Breast epithelium (tissue), 4 donors: ENCODE results near the gene HPS6. TPM values are rescaled to one million over a fixed set of nuclear protein-coding genes. Genes with fewer than 3 reads are reported as not detected.
"Not testable (repeated sequence)": the region's sequence is repeated elsewhere in the genome, so short reads cannot be mapped to it uniquely, and the experiment has no call there.

Source experiments
- DNase-seq, 2 donors: peaks; one replicate each; pipeline ENCODE4 v3.0.0-alpha.2; 2019; ENCODE audit warnings: low spot score in 2 of 2
- H3K27ac ChIP-seq, 2 donors: fragments of 200-600 bp; sonication (generic) in 1 of 2; one replicate each; pipeline ENCODE4 v1.5.1; 2016 to 2019; ENCODE audit warnings: mild to moderate bottlenecking in 1 of 2
- H3K27me3 ChIP-seq, 2 donors: fragments of 200-600 bp; sonication (generic) in 1 of 2; one replicate each; pipeline versions ENCODE4 v1.5.1 to v1.6.0; 2017 to 2019; ENCODE audit warnings: control low read depth in 1 of 2, mild to moderate bottlenecking in 1 of 2
- H3K36me3 ChIP-seq: fragments of 200-600 bp; one replicate; pipeline ENCODE4 v1.5.1; 2019
- H3K4me1 ChIP-seq, 2 donors: fragments of 200-600 bp; sonication (generic); one replicate each; pipeline ENCODE4 v1.5.1; 2016 to 2019; ENCODE audit warnings: control low read depth in 1 of 2
- H3K4me3 ChIP-seq, 3 donors: fragments of 200-600 bp; sonication (generic); 1 replicate in 2 of 3; 2 replicates in 1 of 3; pipeline ENCODE4 v1.5.1; 2016 to 2019; ENCODE audit warnings: mild to moderate bottlenecking in 3 of 3, moderate library complexity in 2 of 3
- H3K9me3 ChIP-seq, 2 donors: fragments of 200-600 bp; sonication (generic) in 1 of 2; one replicate each; pipeline ENCODE4 v1.5.1; 2016 to 2019; ENCODE audit warnings: control low read depth in 1 of 2
- CTCF ChIP-seq, 3 donors: fragments of 450-650 bp; IDR thresholded peaks; one replicate each; pipeline ENCODE4 v1.5.1; 2016 to 2017; ENCODE audit warnings: antibody characterized with exemption in 3 of 3, mild to moderate bottlenecking in 3 of 3, moderate library complexity in 3 of 3
- POLR2A ChIP-seq: fragments of 450-650 bp; IDR thresholded peaks from one replicate; pipeline ENCODE4 v1.6.1; 2016; ENCODE audit warnings: antibody characterized with exemption, mild to moderate bottlenecking, moderate library complexity
- POLR2AphosphoS5 ChIP-seq, 3 donors: sonication (generic); formaldehyde crosslinking; IDR thresholded peaks; one replicate each; pipeline ENCODE4 v1.6.1; 2017; ENCODE audit warnings: antibody characterized with exemption in 3 of 3
- intact Hi-C: fragments of 100-400 bp; cut with DNase I; formaldehyde crosslinking; loops from one replicate; pipeline ENCODE4 v1.15.1; 2023; ENCODE audit warnings: low total_unique reads
- total RNA-seq, 3 donors: library from RNA; depleted of rRNA; stranded (reverse); fragments of >200 nt; gene quantifications; one replicate each; pipeline ENCODE4 v1.1.0, GENCODE V29; 2016

The HPS6 gene
- total RNA-seq, 3 donors from 2014 or later = 17.4 to 22.7 (median 19.7) TPM

DNA sequence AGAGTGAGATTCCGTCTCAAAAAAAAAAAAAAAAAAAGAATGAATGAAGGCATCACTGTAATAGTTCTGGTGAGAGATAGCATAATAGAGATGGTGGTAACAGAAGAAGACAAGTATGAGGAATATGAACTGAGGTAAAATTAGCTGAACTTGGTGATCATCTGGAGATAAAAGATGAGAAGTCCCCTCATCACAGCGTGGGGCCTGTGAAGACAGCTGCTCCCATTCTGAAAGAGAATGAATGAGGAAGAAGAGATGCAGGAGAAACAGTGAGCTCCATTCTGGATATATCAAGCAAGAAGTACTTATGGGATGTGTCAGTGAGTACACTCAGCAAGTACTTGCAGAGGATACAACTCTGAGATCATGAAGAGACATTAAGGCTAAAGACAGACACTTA lies 37.9 kb upstream of the HPS6 start:
- H3K27ac ChIP-seq = no peak overlapping the region
- no peaks in the 10 kb centered on the region for H3K4me1 ChIP-seq
- H3K9me3 ChIP-seq = no peaks in the 10 kb centered on the region
- H3K36me3 ChIP-seq = no peaks in the 10 kb centered on the region
- H3K27me3 ChIP-seq = no peaks in the 10 kb centered on the region
- no peak for DNase-seq
- TF ChIP-seq CTCF (IDR thresholded peaks at IDR 0.05) (no peak), POLR2AphosphoS5 (IDR thresholded peaks at IDR 0.05) (no peak), POLR2A (no peak)
- intact Hi-C loops = no loop called here
- H3K4me3 ChIP-seq = no peak overlapping the region

DNA sequence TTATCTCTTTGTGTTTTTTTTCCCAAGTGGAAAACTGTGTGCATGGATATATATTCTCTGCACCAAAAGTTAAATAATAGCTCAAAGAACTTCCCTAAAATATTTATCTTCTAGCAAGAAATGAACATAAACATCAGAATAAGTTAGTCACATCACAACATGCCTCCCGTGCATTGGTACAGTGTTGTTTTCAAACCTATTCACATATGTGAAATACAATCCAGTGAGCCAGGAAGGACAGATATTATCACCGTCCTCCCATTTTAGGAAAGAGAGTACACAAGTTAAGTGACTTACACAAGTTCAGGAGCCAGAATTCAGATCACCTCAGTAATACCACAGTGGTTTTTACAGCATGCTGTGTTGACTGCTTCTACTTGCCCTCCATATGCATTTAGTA lies 31.4 kb upstream of the HPS6 start:
- H3K9me3 ChIP-seq = no peaks in the 10 kb centered on the region
- intact Hi-C loops = no loop called here
- TF ChIP-seq POLR2A (no peak), CTCF (IDR thresholded peaks at IDR 0.05) (no peak), POLR2AphosphoS5 (IDR thresholded peaks at IDR 0.05) (no peak)
- H3K27me3 ChIP-seq = no peaks in the 10 kb centered on the region
- no peak overlapping the region for H3K27ac ChIP-seq
- no peaks in the 10 kb centered on the region for H3K4me1 ChIP-seq
- H3K36me3 ChIP-seq = no peaks in the 10 kb centered on the region
- no peak overlapping the region for H3K4me3 ChIP-seq
- no peak for DNase-seq

DNA sequence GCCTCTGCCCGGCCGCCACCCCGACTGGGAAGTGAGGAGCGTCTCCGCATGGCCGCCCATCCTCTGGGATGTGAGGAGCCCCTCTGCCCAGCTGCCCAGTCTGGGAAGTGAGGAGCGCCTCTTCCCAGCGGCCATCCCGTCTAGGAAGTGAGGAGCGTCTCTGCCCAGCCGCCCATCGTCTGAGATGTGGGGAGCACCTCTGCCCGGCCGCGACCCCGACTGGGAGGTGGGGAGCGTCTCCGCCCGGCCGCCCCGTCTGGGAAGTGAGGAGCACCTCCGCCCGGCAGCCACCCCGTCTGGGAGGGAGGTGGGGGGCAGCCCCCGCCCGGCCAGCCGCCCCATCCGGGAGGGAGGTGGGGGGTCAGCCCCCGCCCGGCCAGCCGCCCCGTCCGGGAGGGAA lies 29.3 kb upstream of the HPS6 start:
- intact Hi-C loops, H3K36me3 ChIP-seq: not testable (repeated sequence)

GRCh38 chr10:102038410-102038809 lies 26.7 kb upstream of the HPS6 start:
- no peaks in the 10 kb centered on the region for H3K36me3 ChIP-seq
- intact Hi-C loops = no loop called here

More for the DNA sequence above, 29.3 kb upstream of the HPS6 start:
- H3K4me3 ChIP-seq, H3K9me3 ChIP-seq, H3K27ac ChIP-seq, H3K4me1 ChIP-seq, H3K27me3 ChIP-seq, DNase-seq: not testable (repeated sequence)

DNA sequence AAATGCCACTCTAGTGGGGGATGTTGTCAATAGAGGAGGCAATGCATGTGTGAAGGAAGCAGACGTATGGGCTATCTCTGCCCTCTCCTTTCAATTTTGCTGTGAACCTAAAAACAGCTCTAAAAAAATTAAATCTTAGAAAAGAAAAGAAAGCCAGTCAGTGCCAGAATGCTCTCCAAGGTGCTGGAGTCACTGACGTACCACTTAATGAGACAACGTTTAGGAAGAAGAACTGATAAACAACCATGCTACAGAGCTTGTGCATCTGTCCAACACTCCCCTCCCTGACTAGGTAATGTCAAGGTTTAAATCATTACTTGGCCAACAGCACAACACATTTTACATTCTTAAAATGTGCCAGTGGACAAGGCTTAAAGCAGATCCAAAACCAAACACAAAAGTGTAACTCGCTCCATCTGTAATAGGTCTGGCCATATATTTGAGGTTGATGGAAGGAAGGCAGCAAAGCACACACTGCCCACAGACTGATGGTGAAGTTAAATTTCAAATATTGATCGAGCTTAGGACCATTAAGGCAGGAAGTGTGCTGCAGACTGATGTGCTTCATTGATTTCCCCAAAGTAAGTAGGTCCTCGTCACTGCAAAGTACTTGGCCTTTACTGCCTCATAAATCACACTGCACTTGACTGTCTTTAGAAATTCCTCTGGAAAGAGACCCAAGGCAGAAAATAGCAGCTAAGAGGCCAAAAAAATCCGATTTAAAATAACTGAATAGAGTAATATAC lies 24.7 kb upstream of the HPS6 start:
- Histone ChIP-seq H3K36me3 (no peaks in the 10 kb centered on the region), H3K9me3 (no peaks in the 10 kb centered on the region), H3K27ac (no peak overlapping the region), H3K4me1 (no peaks in the 10 kb centered on the region), H3K4me3 (no peak overlapping the region), H3K27me3 (no peaks in the 10 kb centered on the region)
- intact Hi-C loops = no loop called here
- TF ChIP-seq POLR2A (no peak), CTCF (IDR thresholded peaks at IDR 0.05) (no peak), POLR2AphosphoS5 (IDR thresholded peaks at IDR 0.05) (no peak)
- no peak for DNase-seq

More at GRCh38 chr10:102038410-102038809, 26.7 kb upstream of the HPS6 start:
- Histone ChIP-seq H3K9me3 (no peaks in the 10 kb centered on the region), H3K4me1 (no peaks in the 10 kb centered on the region), H3K27ac (no peak overlapping the region), H3K27me3 (no peaks in the 10 kb centered on the region), H3K4me3 (no peak overlapping the region)
- no peak for DNase-seq
- no peak for TF ChIP-seq CTCF (IDR thresholded peaks at IDR 0.05)
- no peak for TF ChIP-seq POLR2A
- no peak for TF ChIP-seq POLR2AphosphoS5 (IDR thresholded peaks at IDR 0.05)
